ENCODE results near the gene YOD1.

YOD1 gene

DNA sequence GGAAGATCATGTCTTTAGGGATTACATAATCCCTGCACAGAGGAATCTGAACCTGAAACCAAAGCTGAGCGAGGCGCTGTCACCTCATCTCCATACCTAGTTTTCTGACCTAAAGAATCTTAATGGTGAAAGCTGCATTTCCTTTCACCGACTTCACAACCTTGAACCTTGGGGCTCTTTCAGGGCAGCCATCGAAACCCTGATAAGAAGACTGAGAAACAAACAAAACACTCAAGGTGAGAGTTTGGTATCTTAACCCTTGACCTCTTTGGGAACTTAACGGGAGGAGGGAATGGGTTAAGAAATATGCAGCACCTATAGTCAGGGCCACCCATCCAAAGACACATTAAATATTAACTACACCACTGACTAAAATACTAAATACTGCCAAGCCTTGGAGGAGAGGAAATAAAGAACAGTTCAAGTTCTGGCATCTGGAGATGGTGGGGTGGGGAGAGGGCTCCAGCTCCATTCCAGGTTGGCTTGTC lies 20.4 kb downstream of the YOD1 start:
- H3K27ac ChIP-seq, result peak overlapping the region; percentile 97
- TF ChIP-seq, protein P1, sequence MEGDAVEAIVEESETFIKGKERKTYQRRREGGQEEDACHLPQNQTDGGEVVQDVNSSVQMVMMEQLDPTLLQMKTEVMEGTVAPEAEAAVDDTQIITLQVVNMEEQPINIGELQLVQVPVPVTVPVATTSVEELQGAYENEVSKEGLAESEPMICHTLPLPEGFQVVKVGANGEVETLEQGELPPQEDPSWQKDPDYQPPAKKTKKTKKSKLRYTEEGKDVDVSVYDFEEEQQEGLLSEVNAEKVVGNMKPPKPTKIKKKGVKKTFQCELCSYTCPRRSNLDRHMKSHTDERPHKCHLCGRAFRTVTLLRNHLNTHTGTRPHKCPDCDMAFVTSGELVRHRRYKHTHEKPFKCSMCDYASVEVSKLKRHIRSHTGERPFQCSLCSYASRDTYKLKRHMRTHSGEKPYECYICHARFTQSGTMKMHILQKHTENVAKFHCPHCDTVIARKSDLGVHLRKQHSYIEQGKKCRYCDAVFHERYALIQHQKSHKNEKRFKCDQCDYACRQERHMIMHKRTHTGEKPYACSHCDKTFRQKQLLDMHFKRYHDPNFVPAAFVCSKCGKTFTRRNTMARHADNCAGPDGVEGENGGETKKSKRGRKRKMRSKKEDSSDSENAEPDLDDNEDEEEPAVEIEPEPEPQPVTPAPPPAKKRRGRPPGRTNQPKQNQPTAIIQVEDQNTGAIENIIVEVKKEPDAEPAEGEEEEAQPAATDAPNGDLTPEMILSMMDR (conservative IDR thresholded peaks at IDR 0.05), result no peak
- no peak for TF ChIP-seq ZFX (IDR thresholded peaks at IDR 0.05)

DNA sequence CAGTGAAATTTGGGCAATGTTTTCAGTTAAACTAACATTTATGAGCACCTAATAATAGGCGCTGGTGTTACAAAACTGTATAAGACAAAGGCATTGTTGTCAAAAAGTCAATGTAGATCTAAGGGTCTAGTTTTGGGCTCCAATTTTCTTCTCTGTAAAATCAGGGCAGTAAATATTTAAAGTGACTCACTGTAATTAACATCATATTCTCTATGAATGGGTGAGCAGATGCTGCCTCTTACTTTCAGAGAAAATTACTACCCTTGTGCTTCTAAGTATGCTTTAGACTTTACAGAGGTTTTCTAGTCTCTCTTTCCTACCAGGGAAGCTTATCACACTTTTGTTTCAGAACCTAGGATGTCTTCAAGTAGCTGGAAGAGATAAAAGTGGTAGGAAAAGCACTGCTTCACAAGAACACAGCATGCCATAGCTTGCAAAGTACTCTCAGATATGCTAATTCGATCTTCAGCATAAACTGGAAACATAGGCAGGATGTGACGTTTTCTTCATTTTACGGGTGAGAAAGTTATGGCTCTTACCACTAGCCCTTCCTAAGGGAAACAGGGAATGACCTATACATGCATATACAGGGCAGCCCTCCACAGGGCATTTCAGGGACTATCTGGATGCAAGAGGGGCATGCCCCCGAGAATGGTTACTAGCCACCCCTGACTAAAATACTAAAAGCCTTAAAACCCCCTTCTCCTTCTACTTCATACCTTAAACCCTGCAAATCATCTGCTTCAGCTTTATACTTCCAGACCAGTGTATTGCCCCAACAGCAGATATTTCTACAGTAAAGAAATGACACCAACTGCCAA lies 21.1 kb downstream of the YOD1 start:
- peak overlapping the region; percentile 97; the same call in 1 of the 2 replicates for H3K27ac ChIP-seq
- TF ChIP-seq ZFX (IDR thresholded peaks at IDR 0.05), result no peak
- TF ChIP-seq, protein P1 (conservative IDR thresholded peaks at IDR 0.05), result no peak

DNA sequence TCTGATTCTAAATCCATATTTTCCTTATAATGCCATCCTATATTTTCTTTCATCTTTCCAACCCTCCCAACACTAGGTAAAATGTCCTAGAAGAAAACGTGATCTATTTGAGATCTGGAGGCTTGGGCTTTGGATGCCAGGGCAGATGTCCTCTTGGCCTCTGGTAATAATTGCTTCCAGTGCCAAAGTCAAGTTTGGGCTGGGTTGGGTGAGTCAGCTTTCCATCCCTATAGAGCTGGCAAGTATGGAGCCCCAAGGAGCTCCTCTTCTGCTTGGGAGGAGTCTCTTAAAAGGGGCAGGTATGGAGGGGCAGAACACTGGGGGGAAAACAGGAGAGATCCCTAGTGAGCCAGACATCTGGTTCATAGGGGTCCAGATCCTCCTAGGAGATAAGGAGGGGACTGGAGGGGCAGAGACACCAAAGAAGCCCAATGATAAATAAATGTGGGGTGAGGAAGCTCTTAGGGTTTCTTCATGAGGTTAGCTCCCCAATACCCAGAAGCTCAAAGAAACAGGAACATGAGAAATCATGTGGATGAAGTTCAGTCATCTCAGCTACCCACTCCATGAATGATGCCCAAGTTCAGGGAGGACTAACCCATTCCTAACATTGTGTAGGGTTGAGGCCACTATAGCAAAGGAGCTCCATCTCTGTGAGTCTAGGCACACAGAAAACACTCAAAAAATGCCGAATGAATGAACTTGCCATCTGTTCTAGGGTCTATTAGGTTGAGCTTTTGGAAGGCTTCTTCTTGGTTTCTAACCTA lies 21.9 kb downstream of the YOD1 start:
- TF ChIP-seq, protein P1 (conservative IDR thresholded peaks at IDR 0.05), result no peak
- TF ChIP-seq ZFX (IDR thresholded peaks at IDR 0.05), result no peak
- H3K27ac ChIP-seq, result peak overlapping the region; percentile 95

GRCh38 chr1:207027921-207028320 lies 23.1 kb downstream of the YOD1 start:
- TF ChIP-seq, protein P1 (conservative IDR thresholded peaks at IDR 0.05), result no peak
- TF ChIP-seq ZFX (IDR thresholded peaks at IDR 0.05), result no peak

DNA sequence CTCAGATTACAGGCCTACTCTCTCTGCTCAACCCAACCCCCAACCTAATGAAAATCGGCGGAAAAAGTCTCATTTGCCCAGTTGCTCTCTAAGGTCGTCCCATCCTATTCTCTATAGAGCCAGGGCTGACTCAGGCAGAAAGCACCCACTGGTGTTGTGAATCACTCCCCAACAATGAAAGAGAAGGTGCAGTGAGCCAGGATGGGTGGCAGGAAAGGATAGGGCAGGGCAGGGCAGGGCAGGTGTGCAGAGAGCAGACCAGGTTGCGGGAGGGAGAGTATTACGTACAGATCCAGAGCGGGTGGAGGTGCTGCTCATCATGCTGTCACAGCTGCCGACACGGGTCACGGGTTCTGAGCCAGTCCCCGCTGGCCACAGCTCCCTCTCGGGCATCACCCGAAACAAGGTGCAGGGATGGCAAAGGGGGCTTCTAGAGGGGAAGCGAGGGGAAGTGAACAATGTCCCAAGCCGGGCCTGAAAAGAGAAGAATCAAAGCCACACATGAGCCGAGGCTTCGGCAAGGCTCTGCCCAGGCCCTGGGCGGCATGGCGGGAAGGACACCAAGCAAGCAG lies 23.7 kb downstream of the YOD1 start:
- peak overlapping the region; percentile 95 for H3K27ac ChIP-seq
- TF ChIP-seq, protein P1 (conservative IDR thresholded peaks at IDR 0.05), result no peak
- 0 out of 2 replicates have a peak, but pooled peaks have one; percentile 14 for TF ChIP-seq ZFX (IDR thresholded peaks at IDR 0.05)

More at GRCh38 chr1:207027921-207028320, 23.1 kb downstream of the YOD1 start:
- peak overlapping the region; percentile 95 for H3K27ac ChIP-seq

DNA sequence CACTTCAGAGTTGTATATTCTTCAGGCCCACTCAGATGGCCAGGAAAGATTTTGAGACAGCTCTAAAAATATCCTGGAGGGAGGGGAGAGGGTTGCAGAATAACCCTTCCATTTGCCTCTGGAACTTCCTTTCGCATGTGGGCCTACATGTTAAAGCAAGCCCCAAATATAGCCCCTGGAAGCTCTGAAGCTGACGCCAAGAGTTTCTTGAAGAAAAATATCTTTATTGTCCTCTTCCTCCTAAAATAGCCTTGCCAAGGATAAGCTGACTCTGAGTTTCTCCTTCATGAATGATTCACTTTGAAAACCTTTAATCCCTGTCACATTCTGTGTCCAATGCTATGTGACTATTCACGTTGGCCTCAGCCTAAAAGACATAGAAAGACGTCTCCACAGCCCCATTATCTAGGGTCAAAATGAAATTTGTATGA lies 24.9 kb downstream of the YOD1 start:
- TF ChIP-seq, protein P1 (conservative IDR thresholded peaks at IDR 0.05), result no peak
- no peak for TF ChIP-seq ZFX (IDR thresholded peaks at IDR 0.05)
- H3K27ac ChIP-seq, result peak overlapping the region; percentile 82; the same call in 1 of the 2 replicates
